Osteoblast (primary cell): ENCODE measurements around the gene ING5. TPM values are rescaled to one million over a fixed set of nuclear protein-coding genes. Genes with fewer than 3 reads are reported as not detected.

ENCODE experiments used
- DNase-seq: peaks from one replicate; pipeline ENCODE4 v3.0.0; 2011; ENCODE audit warnings: low spot score, mixed read lengths; ENCODE audit not compliant: insufficient read length; ENCODE audit errors: missing footprints
- H2AFZ ChIP-seq: 2 replicates; pipeline ENCODE4 v1.6.0; 2011; ENCODE audit warnings: mild to moderate bottlenecking, low read length
- H3K27ac ChIP-seq: 2 replicates; pipeline ENCODE4 v1.5.1; 2011; ENCODE audit warnings: mild to moderate bottlenecking, low read depth, low read length, moderate library complexity
- H3K27me3 ChIP-seq: 2 replicates; pipeline ENCODE4 v1.6.0; 2012; ENCODE audit warnings: mild to moderate bottlenecking, control low read depth, inconsistent platforms, low read length, moderate library complexity; ENCODE audit not compliant: insufficient read depth
- H3K36me3 ChIP-seq: 2 replicates; pipeline ENCODE4 v1.5.1; 2011; ENCODE audit warnings: mild to moderate bottlenecking, low read length, control low read depth, moderate library complexity; ENCODE audit not compliant: insufficient read depth
- H3K4me1 ChIP-seq: 2 replicates; pipeline ENCODE4 v1.5.1; 2011; ENCODE audit warnings: mild to moderate bottlenecking, low read length, control low read depth, moderate library complexity; ENCODE audit not compliant: insufficient read depth
- H3K4me2 ChIP-seq: 2 replicates; pipeline ENCODE4 v1.6.0; 2011; ENCODE audit warnings: mild to moderate bottlenecking, low read length; ENCODE audit not compliant: insufficient read depth
- H3K4me3 ChIP-seq: fragments of 200-600 bp; sonication (generic); 3 replicates; pipeline ENCODE4 v1.5.1; 2012; ENCODE audit warnings: mild to moderate bottlenecking, low read length, inconsistent platforms; ENCODE audit not compliant: insufficient read depth
- H3K79me2 ChIP-seq: 2 replicates; pipeline ENCODE4 v1.6.0; 2012; ENCODE audit warnings: mild to moderate bottlenecking, low read length, control low read depth, inconsistent platforms; ENCODE audit not compliant: insufficient read depth
- H3K9me3 ChIP-seq: 2 replicates; pipeline ENCODE4 v1.5.1; 2011; ENCODE audit warnings: low read depth, low read length, control low read depth
- H4K20me1 ChIP-seq: 2 replicates; pipeline ENCODE4 v1.6.0; 2012; ENCODE audit warnings: mild to moderate bottlenecking, low read length, control low read depth; ENCODE audit not compliant: insufficient read depth
- total RNA-seq: library from RNA; depleted of rRNA; stranded (reverse); fragments of >200 nt; gene quantifications from 2 replicates; pipeline ENCODE4 v1.2.3, GENCODE V29; 2012
- TF ChIP-seq, protein P1 (sequence below): IDR thresholded peaks from 2 replicates; pipeline ENCODE4 v1.5.1; 2011; ENCODE audit warnings: mild to moderate bottlenecking, low read depth, low read length, moderate library complexity; ENCODE audit errors: extremely low read depth

The ING5 gene
- total RNA-seq, 1 donor: 16.6 TPM

DNA sequence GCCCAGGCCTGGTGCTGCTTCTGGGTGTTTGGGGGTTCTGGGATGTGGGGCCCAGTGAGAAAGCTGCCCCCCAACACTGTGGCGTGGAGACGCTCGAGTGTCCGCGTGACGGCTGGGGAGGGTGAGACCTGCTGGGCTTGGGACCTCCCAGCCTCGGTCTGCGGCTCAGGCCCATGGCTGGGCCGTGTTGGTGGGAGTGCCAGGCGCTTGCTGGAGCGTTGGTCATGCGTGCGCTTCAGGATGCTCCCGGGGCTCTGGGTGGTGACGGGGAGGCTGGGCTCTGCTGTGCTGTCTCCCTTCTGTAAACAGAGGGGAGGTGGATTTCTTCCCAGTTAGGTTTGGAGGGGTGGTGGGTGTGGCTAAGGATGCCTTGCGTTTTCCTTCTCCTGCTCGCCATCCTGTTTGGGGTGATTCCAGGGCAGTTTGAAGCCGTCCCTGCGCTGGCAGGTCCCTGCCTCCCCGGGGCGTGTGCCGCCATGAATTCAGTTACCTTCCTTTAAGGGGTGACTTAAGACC, 75.4 kb downstream of the ING5 start:
- peak; percentile 73 for DNase-seq
- Histone ChIP-seq H3K4me1 (peaks cover 8% of the 10 kb centered on the region), H3K4me2 (no peak overlapping the region), H4K20me1 (no peaks in the 10 kb centered on the region), H3K9me3 (no peaks in the 10 kb centered on the region), H3K27ac (no peak overlapping the region), H3K27me3 (no peaks in the 10 kb centered on the region), H3K36me3 (no peaks in the 10 kb centered on the region), H3K4me3 (no peak overlapping the region), H2AFZ (no peak overlapping the region), H3K79me2 (no peaks in the 10 kb centered on the region)
- TF ChIP-seq, protein P1, sequence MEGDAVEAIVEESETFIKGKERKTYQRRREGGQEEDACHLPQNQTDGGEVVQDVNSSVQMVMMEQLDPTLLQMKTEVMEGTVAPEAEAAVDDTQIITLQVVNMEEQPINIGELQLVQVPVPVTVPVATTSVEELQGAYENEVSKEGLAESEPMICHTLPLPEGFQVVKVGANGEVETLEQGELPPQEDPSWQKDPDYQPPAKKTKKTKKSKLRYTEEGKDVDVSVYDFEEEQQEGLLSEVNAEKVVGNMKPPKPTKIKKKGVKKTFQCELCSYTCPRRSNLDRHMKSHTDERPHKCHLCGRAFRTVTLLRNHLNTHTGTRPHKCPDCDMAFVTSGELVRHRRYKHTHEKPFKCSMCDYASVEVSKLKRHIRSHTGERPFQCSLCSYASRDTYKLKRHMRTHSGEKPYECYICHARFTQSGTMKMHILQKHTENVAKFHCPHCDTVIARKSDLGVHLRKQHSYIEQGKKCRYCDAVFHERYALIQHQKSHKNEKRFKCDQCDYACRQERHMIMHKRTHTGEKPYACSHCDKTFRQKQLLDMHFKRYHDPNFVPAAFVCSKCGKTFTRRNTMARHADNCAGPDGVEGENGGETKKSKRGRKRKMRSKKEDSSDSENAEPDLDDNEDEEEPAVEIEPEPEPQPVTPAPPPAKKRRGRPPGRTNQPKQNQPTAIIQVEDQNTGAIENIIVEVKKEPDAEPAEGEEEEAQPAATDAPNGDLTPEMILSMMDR: no peak

- Histone ChIP-seq H3K27me3 (no peaks in the 10 kb centered on the region), H3K36me3 (no peaks in the 10 kb centered on the region)
Measured at GRCh38 chr2:241777686-241778627, 76.1 kb downstream of the ING5 start.

More at GRCh38 chr2:241777686-241778627, 76.1 kb downstream of the ING5 start:
- Histone ChIP-seq H3K9me3 (no peaks in the 10 kb centered on the region), H3K4me2 (no peak overlapping the region), H4K20me1 (no peaks in the 10 kb centered on the region), H3K4me1 (peaks cover 8% of the 10 kb centered on the region), H3K27ac (no peak overlapping the region), H3K4me3 (no peak overlapping the region), H3K79me2 (no peaks in the 10 kb centered on the region), H2AFZ (no peak overlapping the region)
- TF ChIP-seq, protein P1: no peak
- peak; percentile 77 for DNase-seq

Other genes with a start within 250 kb of the ING5 start
- gene STK25, start 193.5 kb upstream of the ING5 start, total RNA-seq: 189 and 227 TPM in 2 replicates
- gene BOK, start 143.3 kb upstream of the ING5 start, total RNA-seq: 33.3 and 41.3 TPM in 2 replicates
- gene THAP4, start 64.9 kb upstream of the ING5 start, total RNA-seq: 43.3 and 43.4 TPM in 2 replicates
- 42.7 and 48.0 TPM in 2 replicates for gene ATG4B, start 64.3 kb upstream of the ING5 start, total RNA-seq
- 12.7 and 14.1 TPM in 2 replicates for gene DTYMK, start 15.2 kb upstream of the ING5 start, total RNA-seq
- gene D2HGDH, start 32.6 kb downstream of the ING5 start, total RNA-seq: 14.1 and 15.6 TPM in 2 replicates
- gene GAL3ST2, start 74.8 kb downstream of the ING5 start, total RNA-seq: 0.29 and 0.36 TPM in 2 replicates
- gene NEU4, start 107.2 kb downstream of the ING5 start, total RNA-seq: not detected in 2 replicates
- not detected in 2 replicates for gene PDCD1, start 156.9 kb downstream of the ING5 start, total RNA-seq
- gene RTP5, start 167.7 kb downstream of the ING5 start, total RNA-seq: not detected in 2 replicates